Loucy (cell line): ENCODE data around the gene NOMO2.
"Not testable (repeated sequence)": the region's sequence is repeated elsewhere in the genome, so short reads cannot be mapped to it uniquely, and the experiment has no call there.

Experiments
- H2AFZ ChIP-seq: fragments of 200-600 bp; sonication (generic); 2 replicates; pipeline ENCODE4 v1.6.0; 2016; ENCODE audit warnings: antibody characterized with exemption, mild to moderate bottlenecking, low read length, moderate library complexity
- H3F3A ChIP-seq: fragments of 200-600 bp; 2 replicates; pipeline ENCODE4 v1.6.0; 2016; ENCODE audit warnings: antibody characterized with exemption, low read depth, mild to moderate bottlenecking
- H3K27me3 ChIP-seq: fragments of 200-600 bp; sonication (generic); 2 replicates; pipeline ENCODE4 v1.6.1; 2014; ENCODE audit warnings: low read length, mild to moderate bottlenecking; ENCODE audit not compliant: insufficient read depth, poor library complexity, severe bottlenecking
- H3K36me3 ChIP-seq: fragments of 200-600 bp; sonication (generic); 2 replicates; pipeline ENCODE4 v1.6.1; 2016; ENCODE audit warnings: low read length; ENCODE audit not compliant: insufficient read depth
- H3K4me1 ChIP-seq: fragments of 200-600 bp; sonication (generic); 2 replicates; pipeline ENCODE4 v1.5.1; 2014; ENCODE audit warnings: low read length, mild to moderate bottlenecking; ENCODE audit not compliant: insufficient read depth, poor library complexity, severe bottlenecking
- H3K4me2 ChIP-seq: fragments of 200-600 bp; sonication (generic); 2 replicates; pipeline ENCODE4 v1.6.0; 2014; ENCODE audit warnings: antibody characterized with exemption, low read length, low read depth, mild to moderate bottlenecking; ENCODE audit not compliant: poor library complexity, severe bottlenecking
- H3K4me3 ChIP-seq: fragments of 200-600 bp; sonication (generic); 2 replicates; pipeline ENCODE4 v1.5.1; 2014; ENCODE audit warnings: low read length, mild to moderate bottlenecking, mixed read lengths; ENCODE audit not compliant: poor library complexity, severe bottlenecking
- H3K79me2 ChIP-seq: fragments of 200-600 bp; sonication (generic); 2 replicates; pipeline ENCODE4 v1.6.1; 2014; ENCODE audit warnings: low read length; ENCODE audit not compliant: insufficient read depth
- H3K9ac ChIP-seq: fragments of 200-600 bp; sonication (generic); 2 replicates; pipeline ENCODE4 v1.6.0; 2014; ENCODE audit warnings: mild to moderate bottlenecking, low read depth, low read length, moderate library complexity; ENCODE audit not compliant: poor library complexity, severe bottlenecking
- H3K9me2 ChIP-seq: fragments of 200-600 bp; sonication (generic); replicated peaks from 2 replicates; pipeline ENCODE4 v1.6.1; 2016; ENCODE audit warnings: low read depth, low read length, mixed read lengths
- H3K9me3 ChIP-seq: fragments of 200-600 bp; sonication (generic); 2 replicates; pipeline ENCODE4 v1.6.1; 2014; ENCODE audit warnings: mild to moderate bottlenecking, antibody characterized with exemption, low read length, low read depth; ENCODE audit not compliant: insufficient read depth
- H4K20me1 ChIP-seq: fragments of 200-600 bp; sonication (generic); 2 replicates; pipeline ENCODE4 v1.6.0; 2014; ENCODE audit warnings: antibody characterized with exemption, low read length, mild to moderate bottlenecking; ENCODE audit not compliant: insufficient read depth, poor library complexity, severe bottlenecking

NOMO2 gene

GRCh38 chr16:18560416-18561220 is 1.3 kb downstream of the NOMO2 start:
- not testable (repeated sequence) for H3K9me3 ChIP-seq, H3K9me2 ChIP-seq, H3K27me3 ChIP-seq, H4K20me1 ChIP-seq, H3K79me2 ChIP-seq, H2AFZ ChIP-seq, H3F3A ChIP-seq, H3K4me1 ChIP-seq, H3K36me3 ChIP-seq
- Histone ChIP-seq H3K4me3 (peak overlapping the region; percentile 65), H3K9ac (peak overlapping the region; percentile 52), H3K4me2 (peak overlapping the region; percentile 64)

DNA sequence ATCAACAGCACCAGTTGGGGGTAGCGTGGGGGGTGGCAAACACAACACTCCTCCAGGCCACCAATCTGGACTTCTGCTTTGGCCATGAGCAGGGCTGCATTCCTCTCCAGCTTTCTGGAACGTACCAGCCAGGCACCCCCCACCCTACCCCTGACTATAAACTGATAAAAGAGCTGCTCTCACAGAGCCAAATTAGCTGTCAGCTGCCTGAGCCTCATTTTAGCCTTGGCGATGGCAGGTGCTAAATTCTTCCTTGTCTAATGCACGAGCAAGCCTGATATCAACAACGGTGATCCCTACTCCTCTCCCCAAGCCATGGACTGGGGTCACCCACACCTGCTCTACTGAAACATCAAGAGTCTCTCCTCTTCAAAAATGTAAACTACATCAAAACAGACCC is 8.2 kb downstream of the NOMO2 start:
- H3K4me3 ChIP-seq, H3K4me2 ChIP-seq, H3K9me2 ChIP-seq, H2AFZ ChIP-seq, H3F3A ChIP-seq, H3K36me3 ChIP-seq, H3K27me3 ChIP-seq, H3K9me3 ChIP-seq, H3K4me1 ChIP-seq, H4K20me1 ChIP-seq, H3K79me2 ChIP-seq, H3K9ac ChIP-seq: not testable (repeated sequence)

- not testable (repeated sequence) for H3K4me3 ChIP-seq, H4K20me1 ChIP-seq, H3K9ac ChIP-seq, H3F3A ChIP-seq, H3K36me3 ChIP-seq, H3K4me1 ChIP-seq, H2AFZ ChIP-seq, H3K4me2 ChIP-seq, H3K27me3 ChIP-seq, H3K79me2 ChIP-seq, H3K9me3 ChIP-seq, H3K9me2 ChIP-seq
These were observed 14.5 kb downstream of the NOMO2 start for GRCh38 chr16:18547382-18547781.

- H3K9me2 ChIP-seq, H3K9ac ChIP-seq, H3K27me3 ChIP-seq, H3K79me2 ChIP-seq, H2AFZ ChIP-seq, H3K4me1 ChIP-seq, H3K4me2 ChIP-seq, H4K20me1 ChIP-seq, H3K9me3 ChIP-seq, H3K4me3 ChIP-seq, H3F3A ChIP-seq, H3K36me3 ChIP-seq: not testable (repeated sequence)
These were observed 15.0 kb downstream of the NOMO2 start for GRCh38 chr16:18546853-18547252.

DNA sequence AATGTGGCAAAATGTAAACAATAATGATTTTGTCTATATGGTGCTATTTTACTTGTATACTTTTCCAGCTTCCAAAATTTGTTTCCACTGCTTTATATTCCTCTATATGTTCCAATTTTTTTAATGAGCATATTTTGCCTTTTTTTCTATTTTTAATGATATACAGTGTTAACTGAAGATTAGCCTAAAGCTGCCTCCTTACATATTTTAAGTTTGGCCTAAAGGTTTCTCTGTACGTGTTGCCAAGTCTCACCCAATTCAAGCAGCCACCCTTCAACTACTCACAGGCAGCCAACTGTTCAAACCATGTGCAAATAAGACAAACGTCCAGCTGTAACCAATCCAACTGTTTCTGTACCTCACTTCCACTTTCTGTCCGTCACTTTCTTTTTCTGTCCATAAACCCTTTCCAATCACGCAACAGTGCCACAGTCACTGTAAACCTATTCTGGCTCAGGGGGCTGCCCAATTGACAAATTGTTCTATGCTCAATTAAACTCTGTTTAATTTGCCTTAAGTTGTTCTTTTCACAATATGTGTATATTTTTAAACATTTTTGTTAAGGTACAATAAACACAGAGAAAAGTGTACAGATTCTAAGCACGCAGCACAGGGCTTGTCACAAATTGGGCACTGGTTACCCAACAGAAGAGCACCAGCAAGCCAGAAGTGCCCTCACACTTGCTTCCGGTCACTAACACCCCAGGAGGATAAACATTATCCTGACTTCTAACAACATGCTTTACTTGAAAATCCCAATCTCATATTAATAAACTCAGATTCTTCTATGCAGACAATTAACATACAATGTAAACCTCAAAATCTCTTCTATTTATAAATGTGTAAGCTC is 17.4 kb downstream of the NOMO2 start:
- not testable (repeated sequence) for H3K9ac ChIP-seq, H4K20me1 ChIP-seq, H3K9me3 ChIP-seq, H2AFZ ChIP-seq, H3K36me3 ChIP-seq, H3F3A ChIP-seq, H3K27me3 ChIP-seq, H3K9me2 ChIP-seq, H3K79me2 ChIP-seq, H3K4me1 ChIP-seq, H3K4me2 ChIP-seq, H3K4me3 ChIP-seq

DNA sequence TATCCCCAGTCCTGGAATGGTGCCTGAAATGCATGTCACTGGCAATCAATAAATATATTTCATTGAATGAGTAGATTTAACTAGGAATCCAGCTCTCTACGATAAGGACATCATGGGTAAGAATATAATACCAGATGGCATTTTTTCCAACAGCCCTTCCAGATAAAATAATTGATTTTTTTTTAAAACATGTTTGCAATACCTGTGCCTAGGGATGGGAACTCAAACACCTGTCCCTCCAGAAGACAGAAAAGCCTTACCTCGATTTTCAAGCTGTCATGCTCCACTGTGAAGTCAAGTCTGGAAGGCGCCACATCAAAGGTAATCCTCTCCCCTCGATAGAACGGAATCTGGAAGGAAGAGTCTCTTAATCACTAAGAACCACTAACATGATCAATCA is 20.0 kb downstream of the NOMO2 start:
- H3K4me1 ChIP-seq, H3K4me3 ChIP-seq, H3F3A ChIP-seq, H3K27me3 ChIP-seq, H3K9me2 ChIP-seq, H4K20me1 ChIP-seq, H2AFZ ChIP-seq, H3K4me2 ChIP-seq, H3K79me2 ChIP-seq, H3K36me3 ChIP-seq, H3K9ac ChIP-seq, H3K9me3 ChIP-seq: not testable (repeated sequence)
